Smooth muscle cell (in vitro differentiated cells): ENCODE data around the gene BAIAP2L1. TPM values are rescaled to one million over a fixed set of nuclear protein-coding genes. Genes with fewer than 3 reads are reported as not detected.

Source experiments
- DNase-seq: peaks from one replicate; lab custom pipeline; 2025; ENCODE audit not compliant: unreplicated experiment; lab: John Stamatoyannopoulos, UW
- H2AFZ ChIP-seq: fragments of 200-600 bp; sonication (generic); 2 replicates; pipeline ENCODE4 v1.6.0; 2016; ENCODE audit warnings: antibody characterized with exemption, low read depth, mild to moderate bottlenecking
- H3F3A ChIP-seq: fragments of 200-600 bp; sonication (generic); 2 replicates; pipeline ENCODE4 v1.6.0; 2017; ENCODE audit warnings: antibody characterized with exemption, low read depth
- H3K27ac ChIP-seq: fragments of 200-600 bp; sonication (generic); 2 replicates; pipeline ENCODE4 v1.5.1; 2016; ENCODE audit warnings: low read depth, mild to moderate bottlenecking
- H3K27me3 ChIP-seq: fragments of 200-600 bp; sonication (generic); 2 replicates; pipeline ENCODE4 v1.6.1; 2016; ENCODE audit warnings: low read depth, mild to moderate bottlenecking
- H3K36me3 ChIP-seq: fragments of 200-600 bp; sonication (generic); 2 replicates; pipeline ENCODE4 v1.5.1; 2016; ENCODE audit warnings: low read depth
- H3K4me1 ChIP-seq: fragments of 200-600 bp; sonication (generic); 2 replicates; pipeline ENCODE4 v1.5.1; 2016; ENCODE audit warnings: low read depth
- H3K4me2 ChIP-seq: fragments of 200-600 bp; sonication (generic); 2 replicates; pipeline ENCODE4 v1.6.0; 2016; ENCODE audit warnings: mild to moderate bottlenecking
- H3K4me3 ChIP-seq: fragments of 200-600 bp; sonication (generic); 2 replicates; pipeline ENCODE4 v1.5.1; 2016; ENCODE audit warnings: mild to moderate bottlenecking
- H3K79me2 ChIP-seq: fragments of 200-600 bp; sonication (generic); 2 replicates; pipeline ENCODE4 v1.6.0; 2016; ENCODE audit warnings: low read depth, mild to moderate bottlenecking
- H3K9ac ChIP-seq: fragments of 200-600 bp; sonication (generic); 2 replicates; pipeline ENCODE4 v1.6.0; 2016; ENCODE audit warnings: low read depth
- H3K9me3 ChIP-seq: fragments of 200-600 bp; sonication (generic); replicated peaks from 2 replicates; pipeline ENCODE4 v1.5.1; 2016; ENCODE audit warnings: low read depth
- H4K20me1 ChIP-seq: fragments of 200-600 bp; sonication (generic); 2 replicates; pipeline ENCODE4 v1.6.0; 2016; ENCODE audit warnings: low read depth
- CTCF ChIP-seq: fragments of 200-600 bp; sonication (generic); IDR thresholded peaks from 2 replicates; pipeline ENCODE4 v1.5.1; 2017; ENCODE audit warnings: borderline replicate concordance, mild to moderate bottlenecking, antibody characterized with exemption; ENCODE audit not compliant: insufficient read depth, poor library complexity, severe bottlenecking
- WGBS: methylation state at CpG from one replicate; pipeline ENCODE4 v1.1.7; 2016; ENCODE audit warnings: low lambda C conversion rate; 5-methylcytosine and 5-hydroxymethylcytosine counted together
- polyA plus RNA-seq: library from polyadenylated mRNA; unstranded; fragments of >200 nt; fragmentation: Nextera tagmentation; extraction: Ambion mirVana; gene quantifications from 2 replicates; pipeline ENCODE4 v1.2.1, GENCODE V29; 2016
- total RNA-seq: library from RNA; depleted of rRNA; stranded (reverse); fragments of >200 nt; gene quantifications from 2 replicates; pipeline ENCODE4 v1.2.3, GENCODE V29; 2014

BAIAP2L1 gene
- total and polyA plus RNA-seq, 2 experiments from 2014 or later: 45.0 to 55.1 TPM

GRCh38 chr7:98286093-98286539, 114.8 kb downstream of the BAIAP2L1 start:
- Histone ChIP-seq H2AFZ (no peak overlapping the region), H3K36me3 (no peaks in the 10 kb centered on the region), H3K27ac (peak overlapping the region; percentile 81), H3K4me2 (peak overlapping the region; percentile 100), H3K79me2 (peaks cover 77% of the 10 kb centered on the region), H3K9ac (peak overlapping the region; percentile 97), H3K9me3 (no peaks in the 10 kb centered on the region), H3F3A (peaks cover 4% of the 10 kb centered on the region), H3K27me3 (no peaks in the 10 kb centered on the region), H4K20me1 (peaks cover 87% of the 10 kb centered on the region), H3K4me3 (no peak overlapping the region), H3K4me1 (peaks cover 46% of the 10 kb centered on the region)
- no peak for TF ChIP-seq CTCF
- 28% methylated on average over 14 of the region's 14 CpGs for WGBS
- no peak for DNase-seq

GRCh38 chr7:98285157-98286092, 115.5 kb downstream of the BAIAP2L1 start:
- Histone ChIP-seq H3K9me3 (no peaks in the 10 kb centered on the region), H3K79me2 (peaks cover 77% of the 10 kb centered on the region), H4K20me1 (peaks cover 80% of the 10 kb centered on the region), H3F3A (peaks cover 4% of the 10 kb centered on the region), H3K4me1 (peaks cover 52% of the 10 kb centered on the region), H3K27ac (peak overlapping the region; percentile 81), H3K27me3 (no peaks in the 10 kb centered on the region), H3K4me2 (peak overlapping the region; percentile 100), H3K4me3 (peak overlapping the region; percentile 96), H3K36me3 (no peaks in the 10 kb centered on the region), H3K9ac (peak overlapping the region; percentile 97), H2AFZ (no peak overlapping the region)
- no peak for TF ChIP-seq CTCF
- no peak for DNase-seq
- 87% methylated on average over 21 of the region's 21 CpGs for WGBS

GRCh38 chr7:98284335-98285036, 116.4 kb downstream of the BAIAP2L1 start:
- Histone ChIP-seq H3K9ac (peak overlapping the region; percentile 97), H3K4me1 (peaks cover 53% of the 10 kb centered on the region), H3K27ac (peak overlapping the region; percentile 81), H3K9me3 (no peaks in the 10 kb centered on the region), H3K79me2 (peaks cover 75% of the 10 kb centered on the region), H4K20me1 (peaks cover 74% of the 10 kb centered on the region), H3K27me3 (no peaks in the 10 kb centered on the region), H3F3A (peaks cover 4% of the 10 kb centered on the region), H2AFZ (no peak overlapping the region), H3K36me3 (no peaks in the 10 kb centered on the region), H3K4me2 (peak overlapping the region; percentile 100), H3K4me3 (peak overlapping the region; percentile 96)
- peak; percentile 22 for DNase-seq
- no peak for TF ChIP-seq CTCF
- 45% methylated on average over 14 of the region's 20 CpGs for WGBS
